NCI-H345 (cell line): ENCODE results near the gene SART3.
A peak's percentile ranks its signal among the peaks of the same experiment; 100 is the strongest.
"Not testable (repeated sequence)": the region's sequence is repeated elsewhere in the genome, so short reads cannot be mapped to it uniquely, and the experiment has no call there.

Source experiments
- DNase-seq: peaks from one replicate; lab custom pipeline; 2025; lab: John Stamatoyannopoulos, UW

The SART3 gene

DNA sequence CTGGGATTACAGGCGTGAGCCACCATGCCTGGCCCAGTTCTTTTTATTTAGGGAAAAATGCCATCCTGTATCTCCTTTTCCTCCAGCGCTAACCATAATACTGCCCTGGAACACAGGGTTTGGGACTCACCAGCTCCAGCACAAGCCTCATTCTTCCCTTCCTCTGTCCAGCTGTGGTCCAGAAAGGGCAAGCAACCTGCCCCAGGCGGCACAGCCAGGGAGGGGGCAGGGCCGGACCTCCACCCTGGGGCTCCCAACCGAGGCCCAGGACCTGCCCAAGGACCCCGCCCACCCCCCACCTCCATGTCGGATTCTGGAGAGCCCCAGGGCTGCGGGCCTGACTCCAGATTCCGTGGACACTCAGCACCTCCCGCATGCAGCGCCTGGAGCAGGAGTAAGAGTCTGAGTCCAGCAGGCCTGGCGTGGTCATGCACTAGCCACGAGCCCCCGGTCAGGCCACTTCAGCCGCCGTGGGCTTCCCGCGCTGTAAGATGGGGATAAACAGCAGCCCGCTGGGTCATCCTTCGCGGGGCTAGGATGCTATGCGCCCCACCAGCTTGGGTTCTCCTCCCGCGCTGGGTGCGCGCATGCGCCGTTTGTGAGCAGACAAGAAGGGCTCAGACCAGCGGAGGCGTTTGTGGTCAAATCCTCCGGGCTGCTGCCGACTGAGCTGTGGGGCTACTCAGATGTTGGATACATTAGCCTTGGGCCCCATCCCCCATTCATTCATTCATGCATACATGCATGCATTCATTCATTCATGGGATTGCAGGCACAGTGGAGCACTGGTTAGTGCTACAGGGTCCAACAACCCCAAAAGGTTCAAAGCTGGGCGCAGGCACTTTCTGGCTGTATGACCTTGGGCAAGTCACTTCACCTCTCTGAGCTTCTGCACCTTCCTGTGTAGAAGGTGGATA, 20.6 kb upstream of the SART3 start:
- no peak for DNase-seq

DNA sequence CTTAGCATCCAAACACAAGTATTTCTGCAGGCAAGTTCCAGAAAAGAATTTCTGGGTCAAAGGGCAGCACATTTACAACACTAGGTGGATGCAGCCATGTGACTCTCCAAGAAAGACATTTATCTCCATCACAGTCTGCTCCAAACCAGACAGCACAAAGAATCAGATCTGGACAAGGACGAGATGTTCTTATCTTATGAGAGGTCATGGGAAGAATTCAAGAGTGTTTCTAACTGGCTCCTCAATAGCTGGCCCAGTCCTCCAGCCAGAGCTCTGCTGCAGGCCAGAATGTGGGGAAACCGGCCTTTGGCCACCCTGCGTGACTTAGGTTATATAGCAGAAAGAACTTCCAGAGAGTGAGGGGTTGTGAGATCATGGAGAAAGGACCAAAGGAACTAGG, 19.6 kb upstream of the SART3 start:
- no peak for DNase-seq

GRCh38 chr12:108578813-108579212, 17.8 kb upstream of the SART3 start:
- no peak for DNase-seq

DNA sequence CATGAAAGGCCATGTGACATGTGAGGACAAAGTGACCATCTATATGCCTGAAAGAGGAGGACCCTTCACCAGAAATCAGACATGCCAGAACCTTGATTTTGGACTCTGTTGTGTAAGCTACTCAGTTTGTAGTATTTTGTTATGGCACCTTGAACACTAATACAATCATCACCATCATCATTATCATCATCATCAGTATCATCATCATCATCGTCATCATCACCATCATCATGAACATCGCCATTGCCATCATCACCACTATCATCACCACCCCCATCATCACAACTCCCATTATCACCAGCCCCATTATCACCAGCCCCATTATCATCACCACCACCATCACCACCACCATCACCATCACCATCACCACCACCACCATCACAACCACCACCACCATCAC, 17.3 kb upstream of the SART3 start:
- DNase-seq: no peak

- no peak for DNase-seq
Measured at GRCh38 chr12:108577458-108577857, 16.5 kb upstream of the SART3 start.

- DNase-seq: no peak
Measured at GRCh38 chr12:108576660-108577234, 15.8 kb upstream of the SART3 start.

- DNase-seq: no peak
Measured at GRCh38 chr12:108575199-108575912, 14.4 kb upstream of the SART3 start.

DNA sequence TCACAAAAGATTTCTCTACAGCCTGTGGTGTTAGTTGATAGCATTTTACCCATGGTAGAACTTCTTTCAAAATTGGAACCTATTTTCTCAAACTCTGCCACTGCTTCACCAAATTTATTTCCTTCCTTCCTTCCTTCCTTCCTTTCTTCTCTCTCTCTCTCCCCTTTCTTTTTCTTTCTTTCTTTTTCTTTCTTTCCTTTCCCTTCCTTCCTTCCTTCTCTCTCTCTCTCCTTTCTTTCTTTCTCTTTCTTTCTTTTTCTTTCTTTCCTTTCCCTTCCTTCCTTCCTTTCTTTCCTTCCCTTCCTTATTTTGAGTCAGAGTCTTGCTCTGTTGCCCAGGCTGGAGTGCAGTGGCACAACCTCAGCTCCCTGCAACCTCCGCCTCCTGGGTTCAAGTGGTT, 13.3 kb upstream of the SART3 start:
- DNase-seq: not testable (repeated sequence)

GRCh38 chr12:108573317-108573716, 12.3 kb upstream of the SART3 start:
- no peak for DNase-seq

GRCh38 chr12:108572166-108572790, 11.3 kb upstream of the SART3 start:
- no peak for DNase-seq

- DNase-seq: no peak
Measured at GRCh38 chr12:108571609-108572165, 10.7 kb upstream of the SART3 start.

- no peak for DNase-seq
Measured at GRCh38 chr12:108570743-108571608, 10.0 kb upstream of the SART3 start.

- peak; percentile 88 for DNase-seq
Measured at GRCh38 chr12:108568338-108569154, 7.6 kb upstream of the SART3 start.

- no peak for DNase-seq
Measured at GRCh38 chr12:108567406-108568337, 6.7 kb upstream of the SART3 start.

- DNase-seq: no peak
Measured at GRCh38 chr12:108566452-108566851, 5.5 kb upstream of the SART3 start.

- DNase-seq: peak; percentile 94
Measured at GRCh38 chr12:108565976-108566375, 5.0 kb upstream of the SART3 start.

DNA sequence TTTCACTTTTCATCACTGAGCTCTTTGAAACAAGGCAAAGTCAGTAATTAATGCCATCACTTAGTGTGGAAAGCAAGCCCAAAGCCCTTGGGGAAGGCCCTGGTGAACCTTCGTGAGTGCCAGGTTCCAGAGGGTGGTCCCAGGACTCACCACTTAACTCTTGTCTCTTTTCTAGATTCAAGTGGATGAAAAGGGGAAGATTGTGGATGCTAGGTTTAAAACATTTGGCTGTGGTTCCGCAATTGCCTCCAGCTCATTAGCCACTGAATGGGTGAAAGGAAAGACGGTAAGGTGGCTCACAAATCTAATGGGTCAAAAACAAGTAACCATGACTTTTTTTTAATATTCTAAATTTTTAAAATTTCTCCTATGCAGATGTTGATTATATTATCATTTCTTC, 4.2 kb upstream of the SART3 start:
- DNase-seq: no peak

DNA sequence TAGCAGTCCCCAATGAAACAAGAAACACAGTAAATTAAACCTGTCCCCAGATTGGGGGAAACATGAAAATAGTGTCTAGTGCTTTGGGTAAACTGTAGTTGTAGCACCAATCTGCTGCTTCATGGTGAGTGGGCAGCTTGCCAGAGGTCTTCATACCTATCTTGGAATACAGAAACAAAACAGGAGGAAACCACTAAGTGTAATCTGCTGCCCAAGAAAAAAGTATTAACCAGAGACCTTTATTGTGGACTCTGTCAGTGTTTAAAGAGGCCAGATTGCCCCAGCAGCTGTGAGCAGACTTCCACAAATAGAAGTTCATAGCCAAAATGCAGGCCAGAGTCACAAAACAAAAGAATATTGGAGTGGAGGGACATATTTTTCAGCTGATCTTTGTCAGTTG, 3.8 kb upstream of the SART3 start:
- DNase-seq: no peak

- no peak for DNase-seq
Measured at GRCh38 chr12:108563804-108564151, 2.8 kb upstream of the SART3 start.
